Gastrocnemius medialis (tissue), 4 donors: ENCODE data around the gene MYLIP.

Experiments used
- CTCF ChIP-seq, 5 experiments: fragments of 450-650 bp in 3 of 5; fragments of 200-600 bp in 2 of 5; sonication (generic) in 2 of 5; IDR thresholded peaks in 4 of 5; conservative IDR thresholded peaks in 1 of 5; 1 replicate in 4 of 5; 2 replicates in 1 of 5; pipeline ENCODE4 v1.5.1; 2016 to 2019; ENCODE audit warnings: antibody characterized with exemption in 5 of 5, mild to moderate bottlenecking in 3 of 5, moderate library complexity in 3 of 5
- POLR2A ChIP-seq, 2 donors: fragments of 450-650 bp; IDR thresholded peaks; one replicate each; pipeline ENCODE4 v1.6.1; 2017; ENCODE audit warnings: antibody characterized with exemption in 2 of 2, mild to moderate bottlenecking in 2 of 2, moderate library complexity in 2 of 2

- TF ChIP-seq POLR2A (IDR thresholded peaks at IDR 0.05) (no peak), CTCF (IDR thresholded peaks at IDR 0.05 in 4 of 5, conservative IDR thresholded peaks at IDR 0.05 in 1 of 5) (no peak)
Measured at GRCh38 chr6:16104624-16105433, 24.1 kb upstream of the MYLIP start.
